Activated CD4-positive, alpha-beta T cell treated with anti-CD3 and anti-CD28 coated beads, Interleukin-2, amount 50 U/mL, for 24 hours (primary cell): Measurements from ENCODE around the gene ATP6V0E2.
"Not testable (repeated sequence)": the region's sequence is repeated elsewhere in the genome, so short reads cannot be mapped to it uniquely, and the experiment has no call there.

Experiments
- DNase-seq, 2 donors: peaks; one replicate each; pipeline ENCODE4 v3.0.0-alpha.2; 2020; ENCODE audit warnings: low read depth in 1 of 2, low spot score in 1 of 2

Gene ATP6V0E2

GRCh38 chr7:149873074-149873969 is at the start of gene ATP6V0E2:
Gene ATP6V0E2, plus strand, starts transcription at chr7:149873969. Its CDS starts 97 bp downstream, at chr7:149874066.
- peak; percentile 81 to 92 for DNase-seq

GRCh38 chr7:149824301-149824741 is 49.4 kb upstream of the ATP6V0E2 start:
- DNase-seq = no peak

- DNase-seq = no peak
Observed at GRCh38 chr7:149824748-149825566, 48.8 kb upstream of the ATP6V0E2 start.

- DNase-seq = no peak
Observed at GRCh38 chr7:149825567-149826343, 48.0 kb upstream of the ATP6V0E2 start.

- no peak for DNase-seq
Observed at GRCh38 chr7:149826344-149827088, 47.3 kb upstream of the ATP6V0E2 start.

GRCh38 chr7:149827089-149827981 is 46.4 kb upstream of the ATP6V0E2 start:
- DNase-seq = no peak

- no peak for DNase-seq
Observed at GRCh38 chr7:149828357-149829309, 45.1 kb upstream of the ATP6V0E2 start.

GRCh38 chr7:149830527-149830926 is 43.2 kb upstream of the ATP6V0E2 start:
- DNase-seq = not testable (repeated sequence)

GRCh38 chr7:149830997-149831740 is 42.6 kb upstream of the ATP6V0E2 start:
- DNase-seq = no peak

- no peak for DNase-seq
Observed at GRCh38 chr7:149831741-149832219, 42.0 kb upstream of the ATP6V0E2 start.

GRCh38 chr7:149832332-149833041 is 41.3 kb upstream of the ATP6V0E2 start:
- DNase-seq = no peak

GRCh38 chr7:149833495-149834130 is 40.2 kb upstream of the ATP6V0E2 start:
- DNase-seq = no peak

GRCh38 chr7:149834601-149835000 is 39.2 kb upstream of the ATP6V0E2 start:
- no peak for DNase-seq

GRCh38 chr7:149836434-149836833 is 37.3 kb upstream of the ATP6V0E2 start:
- DNase-seq = no peak

- DNase-seq = no peak
Observed at GRCh38 chr7:149837564-149838223, 36.1 kb upstream of the ATP6V0E2 start.
